Right hindlimb (tissue), 1 donor: ENCODE results near the gene NTN4.
"Not testable (repeated sequence)": the region's sequence is repeated elsewhere in the genome, so short reads cannot be mapped to it uniquely, and the experiment has no call there.

ENCODE experiments used
- DNase-seq: peaks from one replicate; pipeline ENCODE4 v3.0.0-alpha.2; 2018

NTN4 gene

GRCh38 chr12:95790033-95790916 is at the start of gene NTN4:
NTN4 (minus strand) TSS chr12:95790764; CDS start chr12:95790309, 455 bp downstream.
- peak; percentile 58 for DNase-seq

DNA sequence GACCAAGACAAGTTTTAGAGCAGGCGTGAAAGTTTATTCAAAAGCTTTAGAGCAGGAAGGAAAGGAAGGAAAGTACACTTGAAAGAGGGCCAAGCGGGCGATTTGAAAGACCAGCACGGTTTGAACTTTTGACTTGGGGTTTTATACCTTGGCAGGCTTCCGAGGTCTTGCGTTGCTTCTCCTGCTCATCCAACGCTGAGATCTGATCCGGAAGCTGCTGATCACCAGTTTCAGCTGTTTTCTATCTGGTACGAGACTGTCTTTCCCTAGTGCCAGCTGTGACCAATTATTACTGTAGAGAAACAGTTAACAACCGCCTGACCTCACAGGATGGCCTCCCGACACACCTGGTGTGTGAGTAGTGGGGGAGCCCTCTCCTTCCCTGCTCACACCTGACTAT is 47.6 kb upstream of the NTN4 start:
- peak; percentile 33 for DNase-seq

GRCh38 chr12:95837240-95838038 is 46.9 kb upstream of the NTN4 start:
- DNase-seq: no peak

- no peak for DNase-seq
Measured at GRCh38 chr12:95836630-95837239, 46.2 kb upstream of the NTN4 start.

GRCh38 chr12:95836185-95836609 is 45.6 kb upstream of the NTN4 start:
- DNase-seq: no peak

GRCh38 chr12:95834572-95834971 is 44.0 kb upstream of the NTN4 start:
- DNase-seq: no peak

DNA sequence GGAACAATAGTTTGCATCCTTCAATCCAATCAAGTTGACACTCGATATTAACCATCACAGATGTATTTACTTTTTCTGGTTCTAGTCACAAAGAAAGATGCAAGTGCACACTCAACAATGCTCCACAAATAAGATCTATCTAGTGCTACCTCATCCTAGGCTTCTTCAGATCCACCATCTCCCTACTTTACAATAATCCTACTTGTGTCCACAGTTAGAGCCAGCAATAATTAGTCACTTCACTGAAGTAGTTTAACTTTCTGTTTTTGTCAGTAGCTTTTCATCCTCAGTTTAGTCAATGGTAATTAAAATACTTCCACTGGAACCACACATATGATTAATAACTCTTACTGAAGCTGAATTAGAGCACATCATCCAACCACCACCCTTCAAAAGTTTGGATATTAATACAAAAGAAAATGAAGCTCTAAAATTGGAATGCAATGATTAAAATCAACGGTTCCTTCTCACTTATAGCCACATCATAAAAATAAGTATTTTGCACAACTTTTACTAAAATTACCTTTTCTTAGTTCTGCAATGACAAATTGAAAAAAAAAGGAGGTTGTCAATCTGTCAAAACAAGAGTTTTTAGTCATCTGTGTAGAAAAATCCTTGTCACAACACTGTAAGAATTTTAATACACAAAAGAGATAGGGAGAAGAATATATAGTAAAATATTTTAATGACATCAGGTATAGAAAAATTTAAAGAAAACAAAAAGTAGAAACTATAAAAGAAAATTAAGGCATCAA is 39.9 kb upstream of the NTN4 start:
- DNase-seq: no peak

DNA sequence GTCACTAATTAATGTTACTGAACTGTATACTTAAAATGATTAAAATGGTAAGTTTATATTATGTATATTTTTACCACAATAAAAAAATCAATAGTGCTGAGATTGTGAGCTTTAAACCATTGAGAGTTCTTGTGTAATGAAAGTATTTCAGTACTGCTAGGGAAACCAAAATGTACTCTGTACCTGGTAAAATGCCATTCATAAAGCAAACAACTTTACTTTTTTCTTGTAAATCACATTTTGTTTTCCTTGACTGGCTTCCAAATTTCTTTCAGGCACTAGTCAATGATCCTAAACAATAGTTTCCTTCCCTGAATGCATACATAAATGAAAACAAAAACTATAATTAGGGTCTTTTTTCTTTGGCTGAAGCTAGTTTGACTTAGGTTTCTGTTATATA is 38.8 kb upstream of the NTN4 start:
- no peak for DNase-seq

DNA sequence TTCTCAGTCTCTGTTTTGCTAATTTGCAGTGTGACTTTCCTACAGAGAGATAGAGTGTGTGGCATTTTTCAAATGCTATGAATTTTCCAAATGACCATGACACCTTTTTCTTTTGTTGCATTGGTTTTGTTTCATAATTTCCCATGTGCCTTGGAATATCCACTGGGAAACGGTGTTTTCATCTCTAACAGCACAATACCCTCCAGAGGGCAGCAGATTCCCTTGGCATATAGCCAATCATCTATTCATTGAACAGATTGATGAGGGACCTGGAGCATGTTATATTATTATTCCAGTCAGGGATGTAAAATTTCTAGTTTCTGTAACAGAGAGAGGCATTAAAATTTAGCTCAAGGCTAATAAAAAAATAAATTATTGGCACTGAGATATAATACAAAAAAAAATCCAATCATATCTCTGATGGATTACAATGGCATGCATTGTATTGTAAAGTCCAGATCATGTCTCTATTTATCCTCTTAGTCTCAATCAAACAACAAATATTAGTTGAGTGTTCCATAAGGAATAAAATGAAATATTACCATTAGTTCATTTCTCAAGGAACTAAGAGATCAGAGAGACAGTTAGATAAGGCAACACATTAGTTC is 29.6 kb upstream of the NTN4 start:
- no peak for DNase-seq

DNA sequence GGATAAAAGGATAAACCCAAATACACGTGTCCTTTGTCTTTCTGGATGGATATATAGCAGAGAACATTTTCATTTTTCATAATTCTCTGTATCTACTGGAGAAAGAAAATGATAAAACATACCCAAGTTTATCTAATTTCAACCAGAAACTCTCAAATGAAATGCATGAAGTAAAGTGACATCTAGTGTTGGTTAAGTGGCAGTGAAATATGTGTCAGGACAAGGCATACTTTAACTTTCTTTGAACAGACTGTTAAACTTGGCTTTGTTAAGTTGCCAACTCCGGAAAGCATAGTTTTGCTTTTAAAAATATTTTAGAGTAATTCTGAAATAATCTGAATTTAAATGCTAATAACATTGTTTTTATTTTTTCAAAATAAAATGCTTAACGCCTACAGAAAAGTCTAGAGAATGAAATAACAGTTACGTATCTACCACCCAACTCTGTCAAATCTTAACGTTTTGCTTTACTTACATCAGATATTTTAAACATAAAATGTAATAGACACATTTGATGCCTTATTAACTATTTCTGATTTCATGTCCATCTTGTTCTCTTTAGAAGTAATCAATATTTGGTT is 25.2 kb upstream of the NTN4 start:
- DNase-seq: no peak

DNA sequence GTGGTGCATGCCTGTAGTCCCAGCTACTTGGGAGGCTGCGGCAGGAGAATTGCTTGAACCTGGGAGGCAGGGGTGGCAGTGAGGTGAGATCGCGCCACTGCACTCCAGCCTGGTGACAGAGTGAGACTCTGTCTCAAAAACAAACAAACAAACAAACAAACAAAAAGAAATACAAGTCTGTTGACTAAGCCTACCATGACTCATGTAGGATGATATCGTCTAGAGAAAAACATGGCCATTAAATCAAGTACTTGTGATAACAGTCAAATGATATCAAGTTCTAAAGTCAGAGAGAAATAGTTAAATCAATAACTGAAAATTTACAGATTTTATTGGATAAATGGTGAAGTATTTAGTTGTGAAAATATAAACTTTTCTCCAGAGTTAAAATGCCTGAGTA is 21.6 kb upstream of the NTN4 start:
- not testable (repeated sequence) for DNase-seq

GRCh38 chr12:95810411-95810810 is 19.8 kb upstream of the NTN4 start:
- no peak for DNase-seq

- no peak for DNase-seq
Measured at GRCh38 chr12:95809000-95809680, 18.6 kb upstream of the NTN4 start.

DNA sequence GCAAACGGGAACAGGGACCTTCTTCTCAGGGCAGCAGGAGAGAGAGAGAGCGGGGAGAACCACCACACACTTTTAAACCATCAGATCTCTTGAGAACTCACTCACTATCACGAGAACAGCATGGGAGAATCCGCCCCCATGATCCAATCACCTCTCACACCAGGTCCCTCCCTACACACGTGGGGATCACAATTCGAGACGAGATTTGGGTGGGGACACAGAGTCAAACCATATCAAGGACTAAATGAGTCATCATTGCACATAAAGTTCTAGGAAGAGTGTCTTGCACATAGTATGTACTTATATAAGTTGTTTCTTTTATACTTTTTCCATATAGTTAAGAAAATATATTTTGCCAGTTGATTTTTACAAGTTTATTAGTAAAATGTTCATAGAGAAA is 17.6 kb upstream of the NTN4 start:
- DNase-seq: no peak

DNA sequence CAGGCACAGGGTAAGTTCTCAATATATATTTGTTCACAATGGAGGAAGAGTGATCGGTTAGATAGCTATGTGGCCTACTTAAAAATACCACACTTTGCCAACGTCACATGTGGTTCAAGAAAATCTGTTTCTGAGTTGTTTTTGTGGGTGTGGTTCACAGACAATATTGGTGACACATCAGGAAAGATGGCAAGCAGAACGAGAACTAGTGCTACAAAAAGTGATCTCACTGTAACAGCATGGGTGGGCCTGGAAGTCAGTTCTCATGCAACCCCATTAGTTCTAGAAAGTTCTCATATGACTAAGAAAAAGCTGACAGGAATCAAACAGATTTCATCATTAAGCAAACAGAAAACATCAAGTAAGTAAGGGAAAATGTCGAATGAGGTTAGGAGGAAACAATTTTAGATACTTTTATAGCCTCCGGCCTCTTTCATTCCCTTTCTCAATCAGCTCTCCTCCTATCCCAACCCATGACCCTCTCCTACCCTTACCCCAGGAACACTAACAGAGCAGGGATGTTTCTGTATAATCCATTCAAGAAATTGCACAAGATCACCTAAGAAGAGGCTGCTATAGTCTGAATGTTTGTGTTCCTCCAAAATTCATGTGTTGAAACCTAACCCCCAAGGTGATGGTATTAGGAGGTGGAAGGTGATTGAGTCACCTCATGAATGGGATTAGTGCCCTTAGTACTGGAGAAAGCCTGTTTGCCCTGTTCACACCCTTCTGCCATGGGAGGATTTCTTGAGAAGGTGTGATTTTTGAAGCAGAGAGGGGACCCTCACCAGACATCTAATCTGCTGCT is 15.5 kb upstream of the NTN4 start:
- DNase-seq: no peak

DNA sequence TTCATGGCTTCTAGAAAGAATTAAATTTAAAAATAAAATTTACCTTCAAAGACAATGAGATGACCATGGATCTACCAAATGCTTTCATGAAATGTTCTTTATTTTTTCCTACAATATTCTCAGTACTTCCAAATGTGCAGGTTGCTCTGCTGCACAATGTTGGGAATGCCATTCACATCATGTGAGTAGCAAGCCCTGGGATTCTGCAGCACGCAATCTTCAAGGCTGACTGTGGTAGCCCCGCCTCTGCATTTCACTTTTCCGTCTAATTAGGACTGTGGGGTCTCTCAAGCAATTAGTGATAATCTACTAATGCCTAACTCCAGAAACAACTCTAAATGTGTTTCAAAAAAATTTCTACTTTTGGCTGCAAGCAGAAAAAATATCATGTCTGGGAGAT is 13.7 kb upstream of the NTN4 start:
- DNase-seq: no peak

DNA sequence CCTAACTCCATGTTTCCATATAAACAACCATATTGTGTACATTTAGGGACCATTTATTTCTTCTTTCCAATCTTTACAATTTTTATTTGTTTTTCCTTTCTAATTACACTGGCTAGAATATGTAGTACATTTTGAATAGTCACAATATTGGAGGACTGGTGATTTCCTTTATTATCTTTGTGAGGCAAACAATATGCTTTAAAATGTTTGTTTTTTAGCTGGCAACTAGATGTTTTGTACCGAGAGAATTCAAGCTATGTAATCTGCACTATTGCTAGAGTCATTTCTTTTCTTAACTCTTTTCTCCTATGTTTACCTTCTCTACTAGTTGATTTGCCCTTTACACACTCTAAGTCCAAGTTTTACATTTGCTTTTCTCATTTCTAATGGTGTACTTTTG is 13.3 kb upstream of the NTN4 start:
- no peak for DNase-seq

DNA sequence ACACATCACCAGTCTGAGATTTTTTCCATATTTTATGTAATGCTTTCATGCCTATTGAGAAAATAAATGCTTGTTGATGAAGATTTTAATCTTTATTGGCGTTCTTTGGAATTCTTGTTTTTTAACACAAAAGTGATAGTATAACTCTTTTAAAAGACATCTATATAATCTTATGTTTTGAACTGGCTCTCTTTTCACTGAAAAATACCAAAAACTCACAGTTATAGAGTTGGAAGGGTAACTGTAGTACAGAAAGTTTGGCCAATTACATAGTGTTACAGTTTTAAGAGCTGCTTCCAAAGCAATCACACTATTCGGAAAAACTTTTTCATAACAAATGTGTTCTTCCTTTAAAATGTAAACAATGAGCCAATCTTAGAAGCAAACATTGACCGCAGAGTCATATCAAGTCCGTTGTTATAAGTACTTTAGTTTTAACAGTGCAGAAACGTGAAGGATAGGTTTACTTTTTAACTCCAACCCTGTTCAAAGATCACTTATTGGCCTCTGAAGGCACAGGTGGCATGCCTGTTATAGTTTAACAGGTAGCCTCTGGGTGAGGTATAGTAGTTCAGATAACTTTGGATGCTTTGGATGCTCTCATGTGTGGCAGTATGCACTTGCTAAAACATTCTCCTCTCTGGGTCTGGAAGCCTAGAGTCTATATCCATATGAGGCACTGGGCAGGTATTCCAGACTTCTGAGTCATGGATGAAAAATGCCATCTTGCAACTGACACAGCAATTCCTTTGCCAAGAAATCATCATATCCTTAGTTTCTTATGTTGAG is 12.1 kb upstream of the NTN4 start:
- DNase-seq: no peak

GRCh38 chr12:95796982-95797289 is 6.4 kb upstream of the NTN4 start:
- no peak for DNase-seq
